Effector memory CD4-positive, alpha-beta T cell (primary cell): Measurements from ENCODE around the gene STRBP.

Source experiments
- DNase-seq, 3 donors: peaks; one replicate each; pipeline ENCODE4 v3.0.0-alpha.2; 2020
- H3K27ac ChIP-seq: 2 replicates; pipeline ENCODE4 v1.7.0; 2013; ENCODE audit warnings: mild to moderate bottlenecking, low read length, moderate library complexity; ENCODE audit not compliant: insufficient read depth, poor library complexity, severe bottlenecking
- H3K27me3 ChIP-seq: replicated peaks from 2 replicates; pipeline ENCODE4 v1.7.0; 2013; ENCODE audit warnings: mild to moderate bottlenecking, low read length; ENCODE audit not compliant: insufficient read depth, control insufficient read depth, poor library complexity, severe bottlenecking
- H3K36me3 ChIP-seq: 2 replicates; pipeline ENCODE4 v1.7.0; 2013; ENCODE audit warnings: mild to moderate bottlenecking, low read length, moderate library complexity; ENCODE audit not compliant: control insufficient read depth, insufficient read depth
- H3K4me1 ChIP-seq: 2 replicates; pipeline ENCODE4 v1.7.0; 2013; ENCODE audit warnings: low read length, mild to moderate bottlenecking; ENCODE audit not compliant: control insufficient read depth, insufficient read depth, poor library complexity, severe bottlenecking
- H3K4me3 ChIP-seq: 2 replicates; pipeline ENCODE4 v1.7.0; 2013; ENCODE audit warnings: low read length, low read depth, mild to moderate bottlenecking; ENCODE audit not compliant: insufficient read depth, poor library complexity, severe bottlenecking
- H3K9me3 ChIP-seq: 2 replicates; pipeline ENCODE4 v1.7.0; 2013; ENCODE audit warnings: mild to moderate bottlenecking, low read length, moderate library complexity; ENCODE audit not compliant: control insufficient read depth

The STRBP gene

GRCh38 chr9:123128591-123128990, 139.8 kb downstream of the STRBP start:
- DNase-seq, result no peak
- H3K9me3 ChIP-seq, result no peaks in the 10 kb centered on the region

GRCh38 chr9:123127512-123128075, 140.8 kb downstream of the STRBP start:
- no peak for DNase-seq
- Histone ChIP-seq H3K4me3 (no peak overlapping the region), H3K27ac (no peak overlapping the region), H3K27me3 (no peaks in the 10 kb centered on the region), H3K36me3 (peaks cover 10% of the 10 kb centered on the region), H3K9me3 (no peaks in the 10 kb centered on the region), H3K4me1 (no peaks in the 10 kb centered on the region)

More at GRCh38 chr9:123128591-123128990, 139.8 kb downstream of the STRBP start:
- H3K4me1 ChIP-seq, result no peaks in the 10 kb centered on the region
- no peak overlapping the region for H3K4me3 ChIP-seq
- H3K36me3 ChIP-seq, result peaks cover 10% of the 10 kb centered on the region
- no peaks in the 10 kb centered on the region for H3K27me3 ChIP-seq
- no peak overlapping the region for H3K27ac ChIP-seq

GRCh38 chr9:123121457-123121856, 146.9 kb downstream of the STRBP start:
- Histone ChIP-seq H3K9me3 (no peaks in the 10 kb centered on the region), H3K27me3 (no peaks in the 10 kb centered on the region), H3K4me3 (no peak overlapping the region), H3K36me3 (no peaks in the 10 kb centered on the region), H3K27ac (no peak overlapping the region), H3K4me1 (no peaks in the 10 kb centered on the region)
- no peak for DNase-seq

GRCh38 chr9:123120953-123121352, 147.4 kb downstream of the STRBP start:
- Histone ChIP-seq H3K36me3 (no peaks in the 10 kb centered on the region), H3K27me3 (no peaks in the 10 kb centered on the region), H3K4me3 (no peak overlapping the region), H3K9me3 (no peaks in the 10 kb centered on the region), H3K27ac (no peak overlapping the region), H3K4me1 (no peaks in the 10 kb centered on the region)
- no peak for DNase-seq

GRCh38 chr9:123120131-123120530, 148.3 kb downstream of the STRBP start:
- no peak overlapping the region for H3K4me3 ChIP-seq
- no peaks in the 10 kb centered on the region for H3K36me3 ChIP-seq
- H3K27ac ChIP-seq, result no peak overlapping the region
- H3K4me1 ChIP-seq, result no peaks in the 10 kb centered on the region
- H3K27me3 ChIP-seq, result no peaks in the 10 kb centered on the region
- no peaks in the 10 kb centered on the region for H3K9me3 ChIP-seq
- no peak for DNase-seq

- Histone ChIP-seq H3K4me1 (no peaks in the 10 kb centered on the region), H3K27ac (no peak overlapping the region), H3K4me3 (no peak overlapping the region), H3K9me3 (no peaks in the 10 kb centered on the region), H3K36me3 (no peaks in the 10 kb centered on the region), H3K27me3 (no peaks in the 10 kb centered on the region)
- DNase-seq, result no peak
Measured at GRCh38 chr9:123119566-123119965, 148.8 kb downstream of the STRBP start.

- no peak overlapping the region for H3K4me3 ChIP-seq
- H3K27me3 ChIP-seq, result no peaks in the 10 kb centered on the region
- H3K27ac ChIP-seq, result no peak overlapping the region
- no peaks in the 10 kb centered on the region for H3K36me3 ChIP-seq
- DNase-seq, result no peak
- no peaks in the 10 kb centered on the region for H3K9me3 ChIP-seq
- peaks cover 10% of the 10 kb centered on the region for H3K4me1 ChIP-seq
Measured at GRCh38 chr9:123116036-123116435, 152.3 kb downstream of the STRBP start.

GRCh38 chr9:123115146-123115913, 153.1 kb downstream of the STRBP start:
- Histone ChIP-seq H3K4me1 (peaks cover 10% of the 10 kb centered on the region), H3K36me3 (peaks cover under 1% of the 10 kb centered on the region), H3K4me3 (no peak overlapping the region), H3K27ac (no peak overlapping the region), H3K27me3 (no peaks in the 10 kb centered on the region), H3K9me3 (no peaks in the 10 kb centered on the region)
- DNase-seq, result no peak

- Histone ChIP-seq H3K4me1 (peaks cover 10% of the 10 kb centered on the region), H3K27me3 (no peaks in the 10 kb centered on the region), H3K9me3 (no peaks in the 10 kb centered on the region), H3K4me3 (no peak overlapping the region), H3K27ac (no peak overlapping the region), H3K36me3 (peaks cover 18% of the 10 kb centered on the region)
- DNase-seq, result no peak
Measured at GRCh38 chr9:123113185-123113584, 155.2 kb downstream of the STRBP start.
